Stimulated activated CD4-positive, alpha-beta T cell treated with anti-CD3 and anti-CD28 coated beads, Interleukin-2, amount 100 ng/mL, for 4 hours (primary cell): ENCODE results near the gene ERP44.

ENCODE experiments used
- DNase-seq: peaks from one replicate; pipeline ENCODE4 v3.0.0-alpha.2; 2020; ENCODE audit warnings: low read depth

Gene ERP44

GRCh38 chr9:99936947-99937587, 161.7 kb downstream of the ERP44 start:
- no peak for DNase-seq

GRCh38 chr9:99931155-99931840, 167.5 kb downstream of the ERP44 start:
- DNase-seq: no peak

- no peak for DNase-seq
These were observed 169.1 kb downstream of the ERP44 start for GRCh38 chr9:99929652-99930051.
